B cell (primary cell): ENCODE data around the gene C3AR1. TPM values are rescaled to one million over a fixed set of nuclear protein-coding genes. Genes with fewer than 3 reads are reported as not detected.
A peak's percentile ranks its signal among the peaks of the same experiment; 100 is the strongest.
"Not testable (repeated sequence)": the region's sequence is repeated elsewhere in the genome, so short reads cannot be mapped to it uniquely, and the experiment has no call there.

Experiments used
- ATAC-seq: fragments of 200-7000 bp; cut with Tn5 transposase; one replicate; pipeline ENCODE4 v1.10.0; 2021; ENCODE audit warnings: low read depth, mild to moderate bottlenecking, moderate number of reproducible peaks, moderate library complexity
- CTCF ChIA-PET: fragments of 350-600 bp; sonication (Branson Sonifier 250); formaldehyde crosslinking; loops from one replicate; lab custom pipeline; 2021; ENCODE audit warnings: antibody characterized with exemption, inconsistent platforms; lab: Charles Lee
- POLR2A ChIA-PET: fragments of 350-600 bp; sonication (Branson Sonifier 250); formaldehyde crosslinking; loops from one replicate; lab custom pipeline; 2021; ENCODE audit warnings: antibody characterized with exemption; lab: Charles Lee
- DNase-seq: peaks from one replicate; pipeline ENCODE4 v3.0.0; 2013
- H2AFZ ChIP-seq: 2 replicates; pipeline ENCODE4 v1.6.1; 2012; ENCODE audit warnings: mild to moderate bottlenecking, low read depth, low read length; ENCODE audit not compliant: insufficient read depth, poor library complexity, severe bottlenecking
- H3K27ac ChIP-seq, 2 donors: 1 replicate in 1 of 2; 2 replicates in 1 of 2; pipeline ENCODE4 v1.5.1; 2012 to 2013; ENCODE audit warnings: low read length in 2 of 2, mild to moderate bottlenecking in 2 of 2, moderate library complexity in 1 of 2
- H3K27me3 ChIP-seq, 4 experiments: fragments of 200-600 bp in 1 of 4; sonication (generic) in 1 of 4; replicated peaks in 1 of 4; 1 replicate in 2 of 4; 2 replicates in 2 of 4; pipeline versions ENCODE4 v1.6.1 to v1.7.0; 2013 to 2016; ENCODE audit warnings: low read length in 3 of 4, mild to moderate bottlenecking in 2 of 4, mixed read lengths in 1 of 4, moderate library complexity in 1 of 4; ENCODE audit not compliant: insufficient read depth in 4 of 4, control insufficient read depth in 3 of 4; ENCODE audit errors: control extremely low read depth in 1 of 4
- H3K36me3 ChIP-seq, 2 experiments: replicated peaks in 1 of 2; 1 replicate in 1 of 2; 2 replicates in 1 of 2; pipeline versions ENCODE4 v1.6.1 to v1.7.1; 2013; ENCODE audit warnings: low read length in 1 of 2; ENCODE audit not compliant: insufficient read depth in 2 of 2, control insufficient read depth in 1 of 2; ENCODE audit errors: control extremely low read depth in 1 of 2, extremely low read depth in 1 of 2
- H3K4me1 ChIP-seq, 2 donors: fragments of 200-600 bp in 1 of 2; sonication (generic) in 1 of 2; 1 replicate in 1 of 2; 2 replicates in 1 of 2; pipeline versions ENCODE4 v1.5.1 to v1.6.1; 2013 to 2017; ENCODE audit warnings: low read length in 2 of 2; ENCODE audit not compliant: control insufficient read depth in 2 of 2, insufficient read depth in 2 of 2
- H3K4me2 ChIP-seq: replicated peaks from 2 replicates; pipeline ENCODE3; 2012; ENCODE audit warnings: mild to moderate bottlenecking, low read depth, low read length; ENCODE audit not compliant: poor library complexity, severe bottlenecking
- H3K4me3 ChIP-seq, 5 experiments: fragments of 200-600 bp in 1 of 5; sonication (generic) in 1 of 5; 1 replicate in 3 of 5; 2 replicates in 2 of 5; pipeline versions ENCODE4 v1.5.1 to v1.7.0; 2011 to 2016; ENCODE audit warnings: low read length in 4 of 5, mild to moderate bottlenecking in 4 of 5, low read depth in 2 of 5, control low read depth in 1 of 5, moderate library complexity in 1 of 5; ENCODE audit not compliant: insufficient read depth in 1 of 5; ENCODE audit errors: control extremely low read depth in 1 of 5, extremely low read depth in 1 of 5
- H3K79me2 ChIP-seq: fragments of 200-600 bp; sonication (generic); one replicate; pipeline ENCODE4 v1.6.0; 2016; ENCODE audit warnings: low read length; ENCODE audit not compliant: control insufficient read depth, insufficient read depth
- H3K9ac ChIP-seq: fragments of 200-600 bp; sonication (generic); 2 replicates; pipeline ENCODE4 v1.6.1; 2017; ENCODE audit warnings: mild to moderate bottlenecking, low read length, moderate library complexity
- H3K9me3 ChIP-seq, 3 donors: one replicate each; pipeline versions ENCODE4 v1.6.1 to v1.7.1; 2013; ENCODE audit warnings: low read length in 2 of 3; ENCODE audit not compliant: control insufficient read depth in 2 of 3, insufficient read depth in 1 of 3; ENCODE audit errors: control extremely low read depth in 1 of 3
- H4K20me1 ChIP-seq: 2 replicates; pipeline ENCODE4 v1.6.0; 2012; ENCODE audit warnings: mild to moderate bottlenecking, low read length; ENCODE audit not compliant: insufficient read depth, control insufficient read depth, poor library complexity, severe bottlenecking
- H3K27ac Mint-ChIP-seq: one replicate; pipeline ENCODE4 v1.8.0; 2021; ENCODE audit warnings: mixed read lengths
- H3K27me3 Mint-ChIP-seq: one replicate; pipeline ENCODE4 v1.8.0; 2021; ENCODE audit warnings: mixed read lengths
- H3K4me1 Mint-ChIP-seq: one replicate; pipeline ENCODE4 v1.8.0; 2021; ENCODE audit warnings: mixed read lengths
- H3K4me3 Mint-ChIP-seq: one replicate; pipeline ENCODE4 v1.8.0; 2021; ENCODE audit warnings: mixed read lengths
- H3K9me3 Mint-ChIP-seq: one replicate; pipeline ENCODE4 v1.8.0; 2022; ENCODE audit warnings: mixed read lengths; ENCODE audit not compliant: insufficient read depth
- CTCF ChIP-seq: fragments of 200-600 bp; IDR thresholded peaks from one replicate; pipeline ENCODE4 v1.8.0; 2022; ENCODE audit warnings: antibody characterized with exemption, mild to moderate bottlenecking
- EZH2 ChIP-seq: IDR thresholded peaks from 2 replicates; pipeline ENCODE4 v1.6.1; 2012; ENCODE audit warnings: borderline replicate concordance, low read depth, mild to moderate bottlenecking, moderate library complexity, low read length; ENCODE audit not compliant: insufficient read depth, poor library complexity, severe bottlenecking
- WGBS: methylation state at CpG from one replicate; pipeline ENCODE4 v1.1.5; 2013; ENCODE audit warnings: missing lambda C conversion rate; ENCODE audit not compliant: insufficient coverage; 5-methylcytosine and 5-hydroxymethylcytosine counted together
- intact Hi-C: fragments of 100-400 bp; cut with micrococcal nuclease; formaldehyde crosslinking; loops from one replicate; pipeline ENCODE4 v1.10.0; 2022
- polyA plus RNA-seq: library from polyadenylated mRNA; depleted of rRNA; stranded (reverse); fragments of >200 nt; gene quantifications from 2 replicates; pipeline ENCODE4 v1.2.3, GENCODE V29; 2012
- total RNA-seq, 2 donors: library from RNA; stranded (reverse); fragments of 120-200 nt in 1 of 2; gene quantifications; 1 replicate in 1 of 2; 2 replicates in 1 of 2; pipeline versions ENCODE4 v1.2.3 to v1.2.4, GENCODE V29; 2013 to 2022

C3AR1 gene
- total and polyA plus RNA-seq, 2 donors (not counting 1 experiment from before 2014, with no cell fraction given): 0.13 to 0.64 TPM

GRCh38 chr12:8018666-8019581, 47.2 kb downstream of the C3AR1 start:
- intact Hi-C loops: no loop called here
- H3K27me3 Mint-ChIP-seq: peaks cover 29% of the 10 kb centered on the region
- POLR2A ChIA-PET: no interaction called here
- Histone ChIP-seq H2AFZ (peak overlapping the region; percentile 76), H3K79me2 (no peaks in the 10 kb centered on the region), H4K20me1 (no peaks in the 10 kb centered on the region), H3K36me3 (no peaks in the 10 kb centered on the region), H3K9ac (peak overlapping the region; percentile 58), H3K4me3 (peak overlapping the region in 4 of 5 experiments; percentile 27 to 58 (median 48)), H3K9me3 (no peaks in the 10 kb centered on the region), H3K4me2 (peak overlapping the region; percentile 88), H3K4me1 (peaks cover 13 to 14% of the 10 kb centered on the region in 2 donors), H3K27me3 (peaks cover 0 to 27% (median 9%) of the 10 kb centered on the region in 4 experiments), H3K27ac (no peak overlapping the region)
- TF ChIP-seq CTCF: no peak
- TF ChIP-seq EZH2: peak; percentile 59
- no peak overlapping the region for H3K27ac Mint-ChIP-seq
- under 1% methylated on average over 51 of the region's 58 CpGs for WGBS
- peak overlapping the region; percentile 72 for H3K4me3 Mint-ChIP-seq
- DNase-seq (peak; percentile 46), ATAC-seq (peak; percentile 53)
- no peaks in the 10 kb centered on the region for H3K9me3 Mint-ChIP-seq
- peaks cover 5% of the 10 kb centered on the region for H3K4me1 Mint-ChIP-seq
- CTCF ChIA-PET: interaction anchor here (1.3 kb wide), 1 partner anchor 86 kb away, joined by 4 read pairs; no protein-coding TSS in a partner anchor

- H3K27ac ChIP-seq, POLR2A ChIA-PET, DNase-seq, H3K79me2 ChIP-seq, H3K36me3 ChIP-seq, intact Hi-C loops, ATAC-seq, CTCF ChIA-PET, H3K9me3 Mint-ChIP-seq, H3K4me1 Mint-ChIP-seq, H3K27ac Mint-ChIP-seq, H3K9me3 ChIP-seq, H4K20me1 ChIP-seq: not testable (repeated sequence)
- H3K27me3 Mint-ChIP-seq: peaks cover 29% of the 10 kb centered on the region
- 69% methylated on average over 2 of the region's 16 CpGs for WGBS
- peak overlapping the region; percentile 88 for H3K4me2 ChIP-seq
- H3K4me1 ChIP-seq: peaks cover 13 to 14% of the 10 kb centered on the region in 2 donors
- H2AFZ ChIP-seq: peak overlapping the region; percentile 76
- peak overlapping the region; percentile 58 for H3K9ac ChIP-seq
- H3K4me3 Mint-ChIP-seq: peak overlapping the region; percentile 72
- peaks cover 0 to 27% (median 9%) of the 10 kb centered on the region in 4 experiments for H3K27me3 ChIP-seq
- peak overlapping the region in 2 of 5 experiments; percentile 49 to 58 for H3K4me3 ChIP-seq
These were observed 47.9 kb downstream of the C3AR1 start for GRCh38 chr12:8018213-8018612.
